GM19240 (cell line): ENCODE results near the gene FAM117B.
"Not testable (repeated sequence)": the region's sequence is repeated elsewhere in the genome, so short reads cannot be mapped to it uniquely, and the experiment has no call there.

Experiments used
- DNase-seq: peaks from one replicate; pipeline ENCODE4 v3.0.0; 2011; ENCODE audit warnings: low spot score; ENCODE audit not compliant: insufficient read length

FAM117B gene

DNA sequence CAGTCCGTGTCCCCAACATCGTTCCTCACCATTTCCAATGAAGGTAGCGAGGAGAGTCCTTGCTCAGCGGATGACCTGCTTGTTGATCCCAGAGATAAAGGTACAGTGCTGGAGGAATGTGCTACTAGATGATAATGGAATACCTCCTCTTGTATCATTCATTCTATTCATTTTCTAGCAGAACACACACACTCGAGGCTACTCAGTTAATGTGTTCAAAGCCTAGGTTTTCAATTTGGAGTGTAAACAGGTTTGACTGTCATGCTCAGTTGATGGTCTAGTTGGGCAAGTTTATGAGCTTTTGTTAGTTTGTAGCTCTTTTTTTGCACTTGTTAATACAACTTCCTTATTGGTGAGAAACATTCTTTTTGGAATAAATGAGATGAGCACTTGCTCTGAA, 122.6 kb downstream of the FAM117B start:
- DNase-seq = no peak

- no peak for DNase-seq
Measured at GRCh38 chr2:202758128-202758527, 123.4 kb downstream of the FAM117B start.

- DNase-seq = no peak
Measured at GRCh38 chr2:202758604-202759003, 123.8 kb downstream of the FAM117B start.

- no peak for DNase-seq
Measured at GRCh38 chr2:202760848-202761247, 126.1 kb downstream of the FAM117B start.

GRCh38 chr2:202762556-202762955, 127.8 kb downstream of the FAM117B start:
- no peak for DNase-seq

- DNase-seq = no peak
Measured at GRCh38 chr2:202763916-202764315, 129.1 kb downstream of the FAM117B start.

DNA sequence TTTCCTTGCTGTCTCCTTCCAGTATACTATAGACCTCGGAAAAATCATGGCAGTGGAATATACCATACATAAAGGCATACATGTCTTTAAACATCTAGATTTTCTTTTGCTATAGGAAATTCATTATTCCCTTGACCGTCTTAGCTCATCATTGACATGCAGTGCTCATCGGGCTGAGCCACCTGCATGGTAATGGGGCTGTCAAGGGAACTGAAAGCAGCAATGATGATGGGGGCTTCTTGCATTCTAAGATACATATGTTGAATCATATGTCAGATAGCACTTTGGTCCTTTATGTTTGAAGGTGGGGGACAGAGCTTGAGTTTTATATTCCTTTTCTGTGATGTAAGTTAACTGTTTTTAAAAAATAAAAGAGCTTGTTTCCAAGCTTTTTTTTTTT, 130.2 kb downstream of the FAM117B start:
- no peak for DNase-seq

DNA sequence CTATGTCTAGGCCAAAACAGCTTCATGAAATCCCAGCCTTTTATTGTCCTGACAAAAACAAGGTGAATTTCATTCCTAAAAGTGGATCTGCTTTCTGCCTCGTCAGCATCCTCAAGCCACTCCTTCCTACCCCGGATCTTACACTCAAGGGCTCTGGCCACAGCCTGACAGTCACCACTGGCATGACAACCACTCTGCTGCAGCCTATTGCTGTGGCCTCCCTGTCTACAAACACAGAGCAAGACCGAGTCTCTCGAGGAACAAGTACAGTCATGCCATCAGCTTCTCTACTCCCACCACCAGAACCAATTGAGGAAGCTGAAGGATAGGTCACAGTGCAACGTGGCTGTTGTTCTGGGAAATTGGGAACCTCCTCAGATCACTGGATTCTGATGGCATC, 130.7 kb downstream of the FAM117B start:
- no peak for DNase-seq

- DNase-seq = no peak
Measured at GRCh38 chr2:202768273-202768672, 133.5 kb downstream of the FAM117B start.

DNA sequence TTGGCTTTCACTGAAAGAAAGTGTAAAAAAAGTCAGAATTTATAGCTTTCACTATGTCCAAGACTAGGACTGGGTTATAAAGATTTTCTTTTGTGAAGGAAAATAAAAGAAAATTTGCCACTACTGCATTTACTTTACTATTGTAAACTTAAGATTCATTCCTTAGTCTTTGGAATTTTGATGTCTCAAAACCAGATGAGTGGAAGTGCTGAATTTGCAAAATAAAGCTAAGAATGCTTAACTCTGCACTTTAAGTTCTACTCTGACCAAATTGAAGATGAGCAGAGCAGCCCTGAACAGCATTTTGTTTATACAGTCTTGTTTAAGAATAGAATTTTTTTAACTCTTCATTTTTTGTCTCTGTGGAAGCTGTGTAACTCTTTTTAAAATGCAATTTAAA, 134.4 kb downstream of the FAM117B start:
- no peak for DNase-seq

DNA sequence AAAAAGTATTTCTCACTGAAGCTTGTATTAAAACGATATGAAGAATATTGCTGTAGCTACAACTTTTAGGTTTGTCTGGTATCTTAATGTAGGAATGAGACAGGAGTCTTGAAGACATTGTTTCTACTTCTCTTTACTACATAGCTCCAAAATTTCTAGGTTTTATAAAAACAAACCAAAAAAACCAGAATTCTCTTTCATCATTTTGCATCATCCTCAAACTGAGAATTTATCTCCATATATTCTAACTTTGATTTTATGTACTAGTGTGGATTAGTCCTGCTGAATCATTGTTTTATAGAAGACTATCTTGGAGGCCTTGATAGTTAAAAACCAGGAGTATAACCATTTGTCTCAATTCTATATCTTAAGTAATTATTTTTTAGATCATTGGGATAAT, 136.6 kb downstream of the FAM117B start:
- DNase-seq = no peak

- DNase-seq = no peak
Measured at GRCh38 chr2:202771741-202772460, 137.1 kb downstream of the FAM117B start.

DNA sequence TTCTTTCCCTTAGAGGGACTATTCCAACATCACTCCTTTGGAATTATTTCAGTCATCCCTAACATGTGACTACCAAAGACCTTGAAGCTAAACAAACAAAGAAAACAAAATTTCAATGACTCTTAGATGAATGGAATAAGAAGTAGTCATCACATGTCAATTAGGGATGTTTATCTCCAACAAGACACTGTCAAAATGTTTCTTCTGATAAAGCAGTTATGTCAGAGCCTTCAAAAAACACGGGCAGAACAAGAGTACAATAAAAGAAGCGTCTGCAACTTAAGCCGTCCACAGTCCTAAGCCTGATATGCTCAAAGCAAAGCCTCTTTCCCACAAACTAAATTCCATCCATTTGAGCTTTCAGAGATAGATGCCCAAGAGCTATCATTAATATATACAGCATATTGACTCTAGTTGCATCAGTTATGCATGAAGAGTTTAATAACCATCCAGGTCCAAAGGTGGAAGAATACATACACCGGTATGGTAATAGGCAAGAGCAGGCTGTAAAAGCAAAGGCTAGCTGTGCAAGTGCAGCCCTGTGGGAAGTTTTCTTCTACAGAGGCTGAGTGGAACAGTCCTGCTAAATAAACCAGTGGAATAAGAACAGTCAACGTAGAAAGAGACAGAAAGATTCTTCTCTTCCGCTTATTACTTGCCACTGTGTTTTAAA, 138.7 kb downstream of the FAM117B start:
- no peak for DNase-seq

- no peak for DNase-seq
Measured at GRCh38 chr2:202774104-202774503, 139.3 kb downstream of the FAM117B start.

DNA sequence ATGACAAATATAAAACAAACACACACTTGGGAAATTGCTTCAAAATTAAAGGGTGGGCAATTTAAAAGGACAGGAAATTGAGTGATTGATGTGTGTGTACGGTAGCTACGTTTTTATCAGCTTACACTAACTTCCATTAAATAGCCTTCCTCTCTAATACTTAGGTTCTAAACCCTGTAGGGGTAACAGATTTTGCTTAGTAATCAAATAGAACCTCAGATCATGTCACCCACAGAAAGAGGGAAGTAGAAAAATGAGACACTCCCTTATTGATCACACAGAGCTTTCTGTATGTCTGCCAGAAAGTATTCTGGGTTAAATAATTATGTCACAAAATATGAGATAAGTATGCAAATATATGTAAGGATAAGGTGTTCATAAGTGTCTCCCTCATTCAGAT, 143.4 kb downstream of the FAM117B start:
- no peak for DNase-seq

- DNase-seq = peak; percentile 29
Measured at GRCh38 chr2:202780514-202781021, 145.8 kb downstream of the FAM117B start.

GRCh38 chr2:202782940-202783558, 148.3 kb downstream of the FAM117B start:
- DNase-seq = no peak

DNA sequence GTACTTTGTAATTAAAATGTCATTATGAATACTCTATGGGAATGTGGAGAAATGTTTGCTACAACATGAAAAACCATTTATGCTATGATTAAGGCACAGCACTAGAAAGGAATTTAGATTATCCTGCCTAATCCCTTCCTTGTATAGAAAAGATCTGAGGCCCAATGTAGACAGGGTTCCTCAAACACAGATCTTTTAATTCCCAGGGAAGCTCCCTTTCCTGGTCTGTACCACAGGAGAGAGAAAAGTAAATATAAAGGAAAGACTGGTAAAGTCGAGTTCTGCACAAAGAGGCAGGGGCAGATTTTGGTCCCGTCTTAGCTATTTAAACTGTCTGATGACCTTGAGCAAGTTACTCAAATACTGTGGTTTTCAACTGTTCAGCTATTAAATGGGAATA, 152.1 kb downstream of the FAM117B start:
- no peak for DNase-seq

- DNase-seq = no peak
Measured at GRCh38 chr2:202790676-202791075, 155.9 kb downstream of the FAM117B start.

GRCh38 chr2:202797944-202798343, 163.2 kb downstream of the FAM117B start:
- DNase-seq = no peak

DNA sequence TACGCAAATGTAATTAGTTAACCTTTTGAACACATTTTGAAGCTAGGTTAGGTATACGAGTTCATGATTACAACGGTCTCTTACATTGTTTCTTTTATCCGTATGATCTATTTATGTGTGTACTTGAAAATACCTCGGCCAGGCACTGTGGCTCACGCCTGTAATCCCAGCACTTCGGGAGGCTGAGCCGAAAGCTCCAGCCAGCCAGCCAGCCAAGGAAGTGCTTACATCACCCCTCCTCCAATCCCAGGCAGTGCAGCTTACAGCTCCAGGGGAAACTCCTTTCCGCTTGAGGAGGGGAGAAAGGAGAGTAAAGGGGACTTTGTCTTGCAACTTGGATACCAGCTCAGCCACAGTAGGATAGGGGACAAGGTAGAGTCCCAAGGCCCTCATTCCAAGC, 171.1 kb downstream of the FAM117B start:
- not testable (repeated sequence) for DNase-seq

- not testable (repeated sequence) for DNase-seq
Measured at GRCh38 chr2:202807431-202808138, 172.8 kb downstream of the FAM117B start.
